ENCODE data around the gene RNU4-1.

The RNU4-1 gene

DNA sequence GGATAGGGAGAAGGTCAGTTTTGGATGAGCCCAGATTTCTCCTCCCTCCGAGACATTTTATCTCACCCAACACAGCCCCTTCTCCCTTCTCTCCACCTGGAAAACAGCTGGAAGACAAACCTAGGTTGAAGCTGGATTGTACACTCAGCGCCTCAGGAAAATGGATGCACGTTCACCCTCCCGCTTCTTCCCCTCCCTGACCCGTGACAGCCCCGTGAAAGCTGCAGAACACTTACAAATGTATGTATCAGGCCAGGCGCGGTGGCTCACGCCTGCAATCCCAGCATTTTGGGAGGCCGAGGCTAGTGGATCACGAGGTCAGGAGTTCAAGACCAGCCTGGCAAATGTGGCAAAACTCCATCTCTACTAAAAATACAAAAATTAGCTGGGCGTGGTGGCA lies 5.5 kb downstream of the RNU4-1 start:
- no peak for DNase-seq

- no peak for DNase-seq
Measured at GRCh38 chr12:120286768-120287490, 6.1 kb downstream of the RNU4-1 start.

DNA sequence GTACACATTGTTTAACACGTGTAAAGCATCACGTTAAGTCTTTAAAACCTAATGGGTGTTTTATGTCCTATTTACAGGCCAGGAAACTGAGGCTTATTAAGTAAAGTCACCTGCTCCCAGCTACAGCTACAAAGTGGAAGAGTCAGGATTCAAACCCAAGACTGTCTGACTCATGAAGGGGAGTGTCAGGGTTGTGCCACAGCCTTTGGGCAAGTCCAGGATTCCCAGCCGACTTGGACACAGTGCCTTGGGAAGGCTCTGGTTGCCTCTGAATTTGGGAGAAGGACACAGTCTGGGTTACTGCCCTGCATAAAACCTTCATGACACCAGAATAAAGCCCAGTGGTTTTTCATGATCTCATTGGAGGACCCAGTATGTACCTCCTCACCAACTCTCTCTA lies 8.7 kb downstream of the RNU4-1 start:
- DNase-seq = no peak

DNA sequence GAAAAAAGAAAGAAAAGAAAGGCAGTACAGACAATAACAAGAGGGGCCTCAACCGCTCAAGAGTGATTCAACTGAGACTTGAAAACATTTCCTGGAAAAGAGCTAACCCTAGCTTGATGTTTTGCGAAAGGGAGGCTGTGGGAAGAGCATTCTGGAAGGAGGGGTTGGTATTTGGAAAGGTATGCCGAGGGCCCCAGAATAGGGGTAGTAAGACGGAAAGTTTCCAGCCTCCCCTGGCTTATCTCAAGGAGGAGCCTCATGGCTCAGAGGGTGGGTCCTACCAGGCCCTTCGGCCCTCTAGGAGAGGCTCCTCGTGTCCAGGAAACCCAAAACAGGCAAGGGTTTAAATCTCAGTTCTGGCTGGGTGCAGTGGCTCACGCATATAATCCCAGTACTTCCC lies 9.7 kb downstream of the RNU4-1 start:
- DNase-seq = no peak

- no peak for DNase-seq
Measured at GRCh38 chr12:120278137-120279069, 14.6 kb downstream of the RNU4-1 start.

- no peak for DNase-seq
Measured at GRCh38 chr12:120276734-120277133, 16.3 kb downstream of the RNU4-1 start.

DNA sequence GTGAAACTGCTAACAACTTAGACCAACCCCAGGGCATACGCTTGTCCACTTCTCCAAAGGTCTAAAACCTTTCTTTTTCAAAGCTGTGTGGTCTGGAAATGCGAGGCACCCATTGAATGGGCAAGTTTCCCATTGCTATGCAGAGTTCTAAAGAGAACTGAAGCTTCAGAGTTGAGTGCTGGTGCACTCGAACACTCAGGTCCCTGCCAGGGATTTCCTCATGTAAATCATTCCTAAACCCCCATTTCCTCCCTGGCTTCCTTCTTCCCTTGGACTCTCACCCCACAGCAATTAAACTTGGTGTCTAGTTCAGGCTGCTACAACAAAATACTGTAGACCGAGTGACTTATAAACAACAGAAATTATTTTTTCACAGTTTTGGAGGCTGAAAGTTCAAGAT lies 25.3 kb downstream of the RNU4-1 start:
- no peak for DNase-seq

GRCh38 chr12:120266180-120266870 lies 26.7 kb downstream of the RNU4-1 start:
- no peak for DNase-seq

GRCh38 chr12:120265473-120266179 lies 27.4 kb downstream of the RNU4-1 start, which contains the start of gene PXN:
Gene PXN, minus strand, starts transcription at chr12:120265730. Its CDS starts 101 bp downstream, at chr12:120265629.
- peak; percentile 72 for DNase-seq

DNA sequence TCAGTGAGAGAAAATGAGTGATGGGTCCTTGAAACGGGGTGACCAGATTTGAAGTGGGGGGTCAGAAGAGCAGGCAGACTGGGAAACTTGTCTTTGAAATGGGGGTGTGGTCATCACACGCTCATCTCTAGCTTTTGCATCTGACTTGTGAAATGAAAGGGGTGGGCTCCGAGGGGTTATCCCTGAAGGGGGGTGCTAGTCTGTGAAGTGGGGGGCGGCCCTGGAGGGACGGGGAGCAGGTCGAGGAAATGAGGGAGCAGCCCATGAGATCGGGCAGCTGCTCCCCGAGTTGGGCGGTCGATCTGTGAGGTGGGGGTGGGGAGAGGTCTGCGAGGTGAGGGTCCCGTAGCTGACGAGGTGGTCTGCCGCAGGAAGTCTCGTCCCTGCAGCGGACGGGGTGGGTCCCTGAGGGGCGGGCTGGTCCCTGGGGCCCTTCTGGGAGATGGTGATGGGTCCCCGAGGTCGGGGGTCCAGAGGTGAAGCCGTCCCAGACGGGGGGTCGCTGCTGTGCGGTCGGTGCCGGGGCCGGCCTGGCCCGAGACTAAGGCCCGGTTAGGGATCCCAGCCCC lies 28.0 kb downstream of the RNU4-1 start:
- no peak for DNase-seq

GRCh38 chr12:120264086-120264903 lies 28.7 kb downstream of the RNU4-1 start:
- no peak for DNase-seq

GRCh38 chr12:120263748-120264085 lies 29.3 kb downstream of the RNU4-1 start:
- no peak for DNase-seq

GRCh38 chr12:120262852-120263747 lies 29.9 kb downstream of the RNU4-1 start:
- DNase-seq = no peak

DNA sequence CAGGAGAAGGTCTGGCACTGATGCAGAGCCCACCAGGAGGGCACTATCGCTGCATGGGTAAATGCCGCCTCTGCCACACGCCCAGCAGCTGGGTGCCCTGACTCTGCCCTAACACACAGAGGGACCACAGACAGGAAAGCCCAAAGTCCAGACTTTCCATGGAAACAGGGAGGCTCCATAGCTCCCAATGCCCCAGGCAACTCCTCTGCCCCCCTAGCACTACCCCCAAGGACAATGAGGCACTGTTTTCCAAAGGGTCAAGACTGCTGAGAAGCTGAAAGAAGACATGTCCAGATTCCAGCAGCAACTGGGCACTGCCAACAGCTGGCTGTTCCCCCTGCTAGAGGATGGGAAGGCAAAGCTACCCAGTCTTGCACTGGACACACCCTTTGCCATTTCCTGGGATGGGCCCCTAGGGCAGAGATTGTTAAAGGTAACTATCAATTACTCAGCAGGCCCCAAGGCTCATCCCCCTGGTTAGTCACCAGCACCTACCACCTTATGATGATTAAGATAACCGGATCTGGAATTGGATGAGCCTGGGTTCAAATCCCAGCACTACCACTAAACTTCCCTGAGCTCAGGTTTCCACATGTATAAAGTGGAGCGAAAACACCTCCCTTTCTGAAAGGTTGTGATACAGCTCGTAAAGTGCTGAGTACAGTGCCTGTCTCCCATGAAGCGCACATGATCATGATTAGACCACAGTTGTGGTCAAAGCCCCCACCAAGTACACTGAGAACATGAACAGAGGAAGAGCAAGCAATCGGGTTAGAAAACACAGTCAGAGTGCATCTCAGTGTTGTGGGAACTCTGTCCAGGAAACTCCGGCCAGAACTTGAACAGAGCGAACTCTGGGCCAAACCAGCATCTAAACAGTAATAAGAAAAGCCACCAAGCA lies 30.8 kb downstream of the RNU4-1 start:
- DNase-seq = no peak

DNA sequence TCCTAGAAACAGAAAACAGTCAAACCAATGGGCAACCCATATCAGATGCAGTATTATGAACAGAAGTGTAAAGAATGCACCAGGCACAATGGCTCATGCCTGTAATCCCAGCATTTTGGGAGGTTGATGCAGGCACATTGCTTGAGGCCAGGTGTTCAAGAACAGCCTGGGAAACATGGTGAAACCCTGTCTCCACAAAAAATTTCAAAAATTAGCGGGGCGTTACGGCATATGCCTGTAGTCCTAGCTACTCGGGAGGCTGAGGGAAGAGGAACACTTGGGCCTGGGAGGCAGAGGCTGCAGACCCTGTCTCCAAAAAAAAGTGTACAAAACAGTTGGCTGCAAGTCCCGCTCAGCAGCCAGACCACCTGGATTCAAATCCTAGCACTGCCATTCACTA lies 32.4 kb downstream of the RNU4-1 start:
- DNase-seq = no peak

DNA sequence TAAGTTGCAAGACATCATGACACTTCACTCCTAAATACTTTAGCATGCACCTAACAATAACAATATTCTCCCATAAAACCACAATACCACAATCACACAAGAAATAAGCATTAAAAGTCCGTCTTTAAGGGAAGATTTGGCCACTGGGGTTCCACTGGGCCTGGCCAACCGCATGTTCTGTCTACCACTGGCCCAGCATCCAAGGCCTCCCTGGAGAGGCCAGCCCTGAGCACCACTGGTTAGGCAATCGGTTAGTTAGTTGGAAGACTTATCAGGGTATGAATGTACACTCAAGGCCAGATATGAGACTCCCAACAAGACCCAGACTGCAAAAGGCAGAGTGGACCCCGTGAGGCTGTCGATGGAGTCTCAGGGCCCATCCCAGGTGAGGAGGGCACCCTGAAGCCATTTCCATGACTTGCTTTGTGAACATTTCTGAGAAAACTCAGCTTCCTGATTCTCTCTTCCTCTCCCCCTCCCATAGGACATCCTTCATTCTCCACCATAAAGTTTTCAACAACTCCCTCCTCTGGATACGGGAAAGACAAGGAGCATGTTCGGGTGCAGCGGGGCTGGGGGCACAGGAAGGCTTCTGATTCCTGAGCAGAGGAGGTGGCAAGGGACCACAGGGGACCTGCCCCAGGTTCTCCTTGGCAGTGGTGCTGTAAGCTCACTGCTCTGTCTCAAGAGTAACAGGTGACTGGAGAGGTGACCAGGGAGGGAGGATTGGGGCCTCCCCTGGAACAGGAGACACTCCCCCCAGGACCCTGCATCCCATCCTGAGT lies 33.4 kb downstream of the RNU4-1 start:
- no peak for DNase-seq

DNA sequence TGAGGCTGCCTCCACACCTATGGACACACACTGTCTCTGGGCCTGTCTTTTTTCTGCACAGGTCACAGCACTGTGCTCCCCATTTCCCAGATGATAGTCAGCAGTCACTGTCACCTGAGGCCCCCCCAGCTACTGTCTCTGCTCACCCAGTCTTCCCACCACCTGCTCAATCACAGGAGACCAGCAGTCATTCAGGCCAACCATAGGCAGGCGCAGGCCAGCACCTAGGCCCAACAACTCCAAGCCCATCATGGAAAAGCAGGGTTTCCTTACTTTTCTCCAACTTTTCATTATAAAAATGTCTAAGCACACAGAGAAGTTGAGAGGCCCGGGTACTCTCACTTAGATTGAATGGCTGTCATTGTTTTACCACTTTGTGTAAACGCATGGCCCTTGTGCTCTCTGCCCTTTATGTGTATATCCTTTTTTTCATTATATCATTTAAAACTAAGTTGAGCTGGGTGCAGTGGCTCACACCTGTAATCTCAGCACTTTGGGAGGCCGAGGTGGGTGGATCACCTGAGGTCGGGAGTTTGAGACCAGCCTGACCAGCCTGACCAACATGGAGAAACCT lies 34.6 kb downstream of the RNU4-1 start:
- no peak for DNase-seq
